Stimulated activated CD4-positive, alpha-beta T cell treated with anti-CD3 and anti-CD28 coated beads, Interleukin-1b, Interleukin-23, amount 100 ng/mL, for 48 hours (primary cell): ENCODE data around the gene POLD2.
A peak's percentile ranks its signal among the peaks of the same experiment; 100 is the strongest.

Experiments
- DNase-seq: peaks from one replicate; pipeline ENCODE4 v3.0.0-alpha.2; 2020

POLD2 gene

GRCh38 chr7:44100458-44101302, 22.7 kb downstream of the POLD2 start:
- no peak for DNase-seq

GRCh38 chr7:44099669-44100068, 23.7 kb downstream of the POLD2 start:
- DNase-seq, result no peak

- DNase-seq, result no peak
These were observed 25.0 kb downstream of the POLD2 start for GRCh38 chr7:44098092-44099068.

- DNase-seq, result peak; percentile 42
These were observed 26.1 kb downstream of the POLD2 start for GRCh38 chr7:44097064-44097932.

GRCh38 chr7:44096326-44096881, 26.9 kb downstream of the POLD2 start:
- DNase-seq, result no peak

- no peak for DNase-seq
These were observed 27.6 kb downstream of the POLD2 start for GRCh38 chr7:44095781-44096180.

GRCh38 chr7:44094883-44095592, 28.3 kb downstream of the POLD2 start:
- no peak for DNase-seq

GRCh38 chr7:44094365-44094764, 29.0 kb downstream of the POLD2 start:
- DNase-seq, result no peak

- no peak for DNase-seq
These were observed 30.2 kb downstream of the POLD2 start for GRCh38 chr7:44093102-44093641.

GRCh38 chr7:44087911-44088838, 35.2 kb downstream of the POLD2 start:
- DNase-seq, result no peak

GRCh38 chr7:44086627-44087026, 36.7 kb downstream of the POLD2 start:
- no peak for DNase-seq

- DNase-seq, result no peak
These were observed 37.8 kb downstream of the POLD2 start for GRCh38 chr7:44085546-44085945.

GRCh38 chr7:44084701-44085100, 38.6 kb downstream of the POLD2 start:
- DNase-seq, result no peak

- DNase-seq, result no peak
These were observed 39.6 kb downstream of the POLD2 start for GRCh38 chr7:44083796-44084195.

- DNase-seq, result peak; percentile 99
These were observed 40.7 kb downstream of the POLD2 start for GRCh38 chr7:44082541-44083207.

- no peak for DNase-seq
These were observed 42.0 kb downstream of the POLD2 start for GRCh38 chr7:44081266-44081748.

- DNase-seq, result no peak
These were observed 42.6 kb downstream of the POLD2 start for GRCh38 chr7:44080686-44081265.

- DNase-seq, result no peak
These were observed 43.2 kb downstream of the POLD2 start for GRCh38 chr7:44080118-44080517.
